ENCODE measurements around the gene DPP7. TPM values are rescaled to one million over a fixed set of nuclear protein-coding genes. Genes with fewer than 3 reads are reported as not detected.

Gene DPP7
- total and polyA plus RNA-seq, 2 of the 4 experiments (the other 2 are of a cell fraction), result 14.9 to 76.4 TPM

DNA sequence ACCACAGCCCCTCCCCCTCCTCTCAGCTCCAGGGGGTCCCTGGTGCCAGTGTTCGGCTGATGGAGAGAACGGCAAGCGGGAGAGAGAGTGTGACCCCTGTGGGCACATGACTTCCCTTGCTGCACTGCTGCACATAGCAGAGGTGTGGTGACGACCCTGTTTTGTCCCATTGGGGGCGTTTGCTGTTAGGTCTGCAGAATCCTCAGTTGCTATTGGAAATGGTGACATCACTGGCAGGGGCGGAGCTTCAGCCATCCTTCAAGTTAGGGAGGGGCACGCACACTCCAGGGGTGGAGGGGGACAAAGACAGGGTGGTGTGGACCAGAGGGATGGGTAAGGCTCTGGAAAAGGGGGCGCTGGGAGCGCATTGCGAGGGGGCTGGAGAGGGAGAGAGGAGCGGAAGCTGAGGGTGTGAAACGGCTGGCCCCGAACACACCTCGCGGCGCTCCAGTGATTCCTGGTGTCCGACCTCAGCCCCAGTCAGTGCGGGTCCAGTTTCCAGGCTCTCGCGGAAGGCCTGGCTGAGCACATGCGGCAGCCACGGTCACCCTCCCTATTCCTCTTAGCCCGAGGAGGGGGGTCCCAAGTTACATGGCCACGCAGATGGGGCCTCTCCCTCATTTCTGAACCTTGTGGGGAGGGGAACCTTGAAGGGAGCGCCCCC, 23.7 kb upstream of the DPP7 start:
- Histone ChIP-seq H2AK5ac (ENCODE audit: low read depth, low read length) (no peak overlapping the region), H3K56ac (ENCODE audit: extremely low read depth, insufficient read depth, low read length) (no peak overlapping the region), H3K4ac (ENCODE audit: low read depth, low read length) (no peak overlapping the region), H2BK15ac (ENCODE audit: low read depth, low read length) (no peak overlapping the region), H2AFZ (replicated peaks; ENCODE audit: low read length, poor library complexity) (no peak overlapping the region), H4K5ac (ENCODE audit: low read depth, low read length) (no peak overlapping the region), H3K9me3 (ENCODE audit: control insufficient read depth, insufficient read depth, low read length) (no peaks in the 10 kb centered on the region), H2AK9ac (replicated peaks; ENCODE audit: low read depth, low read length, poor library complexity) (no peak overlapping the region), H4K20me1 (ENCODE audit: insufficient read depth, low read length) (no peaks in the 10 kb centered on the region; the same call in 1 of the 2 replicates), H3K9me1 (ENCODE audit: insufficient read depth, low read length) (peaks cover 4% of the 10 kb centered on the region; the same call in 1 of the 2 replicates), H3K23ac (ENCODE audit: low read depth, low read length) (no peak overlapping the region), H3K9ac (ENCODE audit: low read depth, low read length) (no peak overlapping the region), H3K4me2 (ENCODE audit: low read depth, low read length) (no peak overlapping the region), H2BK5ac (ENCODE audit: low read depth, low read length, poor library complexity, severe bottlenecking) (no peak overlapping the region), H3K4me1 (ENCODE audit: control insufficient read depth, insufficient read depth, low read length) (no peaks in the 10 kb centered on the region; the same call in 1 of the 2 replicates), H3K4me3 (ENCODE audit: insufficient read depth, low read depth, low read length) (no peak overlapping the region), H3K14ac (replicated peaks; ENCODE audit: low read depth, low read length) (no peak overlapping the region), H2BK120ac (ENCODE audit: low read depth, low read length) (no peak overlapping the region), H2BK20ac (ENCODE audit: low read depth, low read length) (no peak overlapping the region), H3K27me3 (ENCODE audit: control insufficient read depth, insufficient read depth, low read length) (peaks cover 63% of the 10 kb centered on the region), H3K18ac (ENCODE audit: low read depth, low read length) (no peak overlapping the region), H3K79me1 (ENCODE audit: low read depth in 1 of 2, low read length in 2 of 2) (no peaks in the 10 kb centered on the region), H3K36me3 (ENCODE audit: control insufficient read depth, insufficient read depth, low read length) (no peaks in the 10 kb centered on the region), H4K8ac (ENCODE audit: low read depth in 2 of 2, low read length in 2 of 2) (no peak overlapping the region), H4K91ac (ENCODE audit: insufficient read depth, low read depth, low read length) (no peak overlapping the region), H3K27ac (ENCODE audit: insufficient read depth, low read length) (no peak overlapping the region)
- DNase-seq (no peak), ATAC-seq (ENCODE audit: low read depth) (no peak)
- POLR2A ChIA-PET (ENCODE audit: unreplicated experiment), result no interaction called here
- in situ Hi-C loops (cut with MboI; ENCODE audit: low sequenced_read_pairs), result no loop called here
- CTCF ChIA-PET, result no interaction called here
- intact Hi-C loops (cut with micrococcal nuclease), result no loop called here
- BruUV-seq (replicated peaks), result no TSS peak
- TF ChIP-seq, protein P1, sequence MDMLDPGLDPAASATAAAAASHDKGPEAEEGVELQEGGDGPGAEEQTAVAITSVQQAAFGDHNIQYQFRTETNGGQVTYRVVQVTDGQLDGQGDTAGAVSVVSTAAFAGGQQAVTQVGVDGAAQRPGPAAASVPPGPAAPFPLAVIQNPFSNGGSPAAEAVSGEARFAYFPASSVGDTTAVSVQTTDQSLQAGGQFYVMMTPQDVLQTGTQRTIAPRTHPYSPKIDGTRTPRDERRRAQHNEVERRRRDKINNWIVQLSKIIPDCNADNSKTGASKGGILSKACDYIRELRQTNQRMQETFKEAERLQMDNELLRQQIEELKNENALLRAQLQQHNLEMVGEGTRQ (IDR thresholded peaks at IDR 0.05; ENCODE audit: low read depth, low read length), result no peak
- TF ChIP-seq BHLHE40 (IDR thresholded peaks at IDR 0.05; ENCODE audit: low read depth, low read length), result no peak
- no peak for TF ChIP-seq CHD1 (IDR thresholded peaks at IDR 0.05; ENCODE audit: low read depth, low read length)
- no peak for TF ChIP-seq FOS (IDR thresholded peaks at IDR 0.05; ENCODE audit: low read depth, low read length)
- TF ChIP-seq MAZ (IDR thresholded peaks at IDR 0.05; ENCODE audit: borderline replicate concordance, low read depth, low read length), result no peak
- no peak for TF ChIP-seq RFX5 (IDR thresholded peaks at IDR 0.05; ENCODE audit: low read depth, low read length)
- no peak for TF ChIP-seq CEBPB (IDR thresholded peaks at IDR 0.05; ENCODE audit: low read depth, low read length)
- no peak for TF ChIP-seq RAD21 (IDR thresholded peaks at IDR 0.05; ENCODE audit: low read length)
- TF ChIP-seq, protein P2, sequence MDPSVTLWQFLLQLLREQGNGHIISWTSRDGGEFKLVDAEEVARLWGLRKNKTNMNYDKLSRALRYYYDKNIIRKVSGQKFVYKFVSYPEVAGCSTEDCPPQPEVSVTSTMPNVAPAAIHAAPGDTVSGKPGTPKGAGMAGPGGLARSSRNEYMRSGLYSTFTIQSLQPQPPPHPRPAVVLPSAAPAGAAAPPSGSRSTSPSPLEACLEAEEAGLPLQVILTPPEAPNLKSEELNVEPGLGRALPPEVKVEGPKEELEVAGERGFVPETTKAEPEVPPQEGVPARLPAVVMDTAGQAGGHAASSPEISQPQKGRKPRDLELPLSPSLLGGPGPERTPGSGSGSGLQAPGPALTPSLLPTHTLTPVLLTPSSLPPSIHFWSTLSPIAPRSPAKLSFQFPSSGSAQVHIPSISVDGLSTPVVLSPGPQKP (IDR thresholded peaks at IDR 0.05; ENCODE audit: borderline replicate concordance, low read depth, low read length), result no peak
- TF ChIP-seq SMC3 (IDR thresholded peaks at IDR 0.05; ENCODE audit: low read depth, low read length), result no peak
- no peak for TF ChIP-seq NFE2L2 (IDR thresholded peaks at IDR 0.05; ENCODE audit: low read depth, low read length)
- TF ChIP-seq, protein P3, sequence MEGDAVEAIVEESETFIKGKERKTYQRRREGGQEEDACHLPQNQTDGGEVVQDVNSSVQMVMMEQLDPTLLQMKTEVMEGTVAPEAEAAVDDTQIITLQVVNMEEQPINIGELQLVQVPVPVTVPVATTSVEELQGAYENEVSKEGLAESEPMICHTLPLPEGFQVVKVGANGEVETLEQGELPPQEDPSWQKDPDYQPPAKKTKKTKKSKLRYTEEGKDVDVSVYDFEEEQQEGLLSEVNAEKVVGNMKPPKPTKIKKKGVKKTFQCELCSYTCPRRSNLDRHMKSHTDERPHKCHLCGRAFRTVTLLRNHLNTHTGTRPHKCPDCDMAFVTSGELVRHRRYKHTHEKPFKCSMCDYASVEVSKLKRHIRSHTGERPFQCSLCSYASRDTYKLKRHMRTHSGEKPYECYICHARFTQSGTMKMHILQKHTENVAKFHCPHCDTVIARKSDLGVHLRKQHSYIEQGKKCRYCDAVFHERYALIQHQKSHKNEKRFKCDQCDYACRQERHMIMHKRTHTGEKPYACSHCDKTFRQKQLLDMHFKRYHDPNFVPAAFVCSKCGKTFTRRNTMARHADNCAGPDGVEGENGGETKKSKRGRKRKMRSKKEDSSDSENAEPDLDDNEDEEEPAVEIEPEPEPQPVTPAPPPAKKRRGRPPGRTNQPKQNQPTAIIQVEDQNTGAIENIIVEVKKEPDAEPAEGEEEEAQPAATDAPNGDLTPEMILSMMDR (conservative IDR thresholded peaks at IDR 0.05; ENCODE audit: low read depth, low read length), result no peak
- TF ChIP-seq MAFK (IDR thresholded peaks at IDR 0.05; ENCODE audit: low read depth, low read length), result no peak
- no peak for TF ChIP-seq POLR2A (IDR thresholded peaks at IDR 0.05; ENCODE audit: low read depth, low read length)
- dilution Hi-C loops (cut with HindIII; ENCODE audit: low sequenced_read_pairs, unreplicated experiment), result no loop called here
- WGBS, 2 experiments (ENCODE audit: extremely low coverage in 2 of 2, insufficient read length in 1 of 2), result 20% methylated on average over 1 of the region's 25 CpGs; no CpG with 5 or more reads in 1 of the 2 experiments

Data from IMR-90 (cell line).